Activated naive CD4-positive, alpha-beta T cell treated with anti-CD3 and anti-CD28 coated beads, Interleukin-2, amount 50 U/mL, for 72 hours (primary cell): Measurements from ENCODE around the gene ZFP36L2. TPM values are rescaled to one million over a fixed set of nuclear protein-coding genes. Genes with fewer than 3 reads are reported as not detected.

ENCODE experiments used
- ATAC-seq, 2 donors: fragments of 150-1000 bp; cut with Tn5 transposase; 2 replicates each; pipeline ENCODE4 v1.10.0; 2021; ENCODE audit warnings: mild to moderate bottlenecking in 2 of 2, moderate library complexity in 2 of 2
- DNase-seq, 2 donors: peaks; one replicate each; pipeline ENCODE4 v3.0.0; 2021 to 2022; ENCODE audit warnings: low spot score in 2 of 2
- H3K27ac Mint-ChIP-seq, 2 donors: one replicate each; pipeline ENCODE4 v1.8.0; 2022; ENCODE audit warnings: mild to moderate bottlenecking in 2 of 2, mixed read lengths in 2 of 2
- H3K36me3 Mint-ChIP-seq, 2 donors: one replicate each; pipeline ENCODE4 v1.8.0; 2022; ENCODE audit warnings: mixed read lengths in 2 of 2
- H3K9me3 Mint-ChIP-seq, 2 donors: one replicate each; pipeline ENCODE4 v1.8.0; 2022; ENCODE audit warnings: mixed read lengths in 2 of 2
- total RNA-seq, 2 donors: library from RNA; stranded (reverse); gene quantifications; one replicate each; pipeline ENCODE4 v1.2.3, GENCODE V29; 2022

Gene ZFP36L2
- total RNA-seq, 2 donors from 2014 or later: 27.3 to 70.4 TPM

DNA sequence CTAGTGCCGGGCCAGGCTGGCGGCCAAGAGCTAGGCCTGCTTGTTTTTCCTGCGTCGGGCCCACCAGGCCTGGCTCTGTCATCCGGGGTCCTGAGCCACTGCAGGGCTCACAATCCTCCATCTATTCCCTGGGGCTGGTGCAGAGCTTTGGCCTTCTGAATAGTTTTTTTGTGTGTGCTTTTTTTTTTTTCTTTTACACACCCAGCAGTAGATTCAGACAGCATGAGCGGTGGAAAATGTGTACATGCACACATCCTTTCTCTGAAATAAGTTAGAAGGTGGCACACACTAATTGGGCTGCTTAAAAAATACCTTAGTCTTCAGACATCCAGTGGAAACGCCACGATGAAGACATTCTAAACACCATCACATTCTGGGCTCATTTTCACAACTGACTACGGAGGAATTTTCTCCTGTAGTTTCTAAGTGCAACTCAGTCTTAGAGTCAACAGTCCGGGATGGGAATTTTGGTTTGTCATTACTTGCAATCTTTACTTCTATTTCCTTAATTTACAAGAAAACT, 6.1 kb downstream of the ZFP36L2 start:
- no peak for DNase-seq
- H3K27ac Mint-ChIP-seq: peak overlapping the region; percentile 91 to 99
- H3K9me3 Mint-ChIP-seq: no peaks in the 10 kb centered on the region
- ATAC-seq: peak in 1 of 2 donors; percentile 23
- peaks cover 27 to 34% of the 10 kb centered on the region in 2 donors for H3K36me3 Mint-ChIP-seq

DNA sequence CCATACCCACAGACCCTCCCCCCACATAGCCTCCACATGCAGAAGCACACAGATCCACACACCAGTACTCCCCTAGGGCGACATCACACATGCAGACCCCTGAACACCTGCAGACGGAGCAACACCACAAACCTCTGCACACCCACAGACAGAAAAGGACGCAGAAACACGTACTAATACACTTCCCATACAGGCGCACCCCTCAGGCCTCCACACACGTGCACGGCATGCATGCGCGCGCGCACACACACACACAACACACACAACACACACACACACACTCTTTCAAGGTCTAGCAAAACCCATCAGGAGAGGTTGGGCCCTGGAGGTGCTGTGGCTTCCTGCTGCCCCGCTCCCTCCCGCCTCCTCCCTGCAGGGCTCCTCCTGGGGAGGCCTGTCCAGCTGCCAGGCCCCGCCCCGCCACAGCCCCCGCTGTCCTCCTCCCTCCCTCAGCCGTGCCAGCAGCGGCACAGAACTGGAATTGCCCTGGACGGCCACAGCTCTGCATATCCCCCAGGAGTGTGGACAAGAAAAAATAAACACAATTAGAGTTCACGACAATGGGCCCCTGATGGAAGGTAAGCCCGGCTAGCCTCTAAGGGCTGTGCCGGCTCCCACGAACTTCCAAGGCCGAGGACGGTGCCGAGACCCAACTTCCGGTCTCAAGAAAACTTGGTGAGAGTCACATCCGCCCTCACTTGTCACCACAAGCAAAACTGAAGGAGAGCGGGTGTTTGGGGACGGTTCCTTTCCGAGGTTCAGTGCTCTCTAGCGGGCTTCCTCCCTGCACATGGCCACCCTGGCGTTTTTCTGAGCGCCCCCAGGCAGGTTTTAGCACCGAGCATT, 6.8 kb downstream of the ZFP36L2 start:
- DNase-seq (peak; percentile 71 to 85), ATAC-seq (peak; percentile 61 to 75)
- Mint-ChIP-seq H3K9me3 (no peaks in the 10 kb centered on the region), H3K36me3 (peaks cover 27 to 34% of the 10 kb centered on the region in 2 donors), H3K27ac (peak overlapping the region; percentile 91 to 99)

DNA sequence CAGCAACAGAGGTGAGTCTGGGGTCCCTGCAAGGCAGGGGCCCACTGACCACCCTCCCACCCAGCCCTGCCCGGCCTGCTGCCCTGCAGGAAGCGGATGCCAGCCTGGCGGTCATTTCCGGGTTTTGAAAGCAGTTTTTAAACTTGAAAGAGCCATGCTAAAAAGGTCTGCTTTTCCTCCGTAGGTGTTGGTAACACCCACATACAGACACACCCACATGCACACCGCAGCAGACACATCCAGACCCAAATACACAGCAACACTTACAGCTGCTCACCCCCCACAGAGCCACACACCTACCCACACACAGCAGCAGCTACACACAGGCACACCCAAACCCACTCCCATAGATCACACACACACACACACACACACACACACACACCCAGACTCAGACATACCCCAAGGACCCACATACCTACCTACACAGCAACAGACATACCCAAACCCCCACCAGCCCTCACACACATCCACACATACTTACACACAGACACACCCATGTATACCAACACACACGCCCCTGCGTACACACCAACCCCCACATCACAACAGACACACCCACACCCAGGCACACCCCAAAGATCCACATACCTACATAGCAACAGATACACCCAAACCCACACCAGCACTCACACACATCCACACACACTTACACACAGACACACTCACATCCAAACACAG, 7.6 kb downstream of the ZFP36L2 start:
- Mint-ChIP-seq H3K9me3 (no peaks in the 10 kb centered on the region), H3K27ac (peak overlapping the region; percentile 91 to 99), H3K36me3 (peaks cover 20 to 27% of the 10 kb centered on the region in 2 donors)
- peak in 1 of 2 donors; percentile 44 for DNase-seq
- peak; percentile 35 to 41 for ATAC-seq

DNA sequence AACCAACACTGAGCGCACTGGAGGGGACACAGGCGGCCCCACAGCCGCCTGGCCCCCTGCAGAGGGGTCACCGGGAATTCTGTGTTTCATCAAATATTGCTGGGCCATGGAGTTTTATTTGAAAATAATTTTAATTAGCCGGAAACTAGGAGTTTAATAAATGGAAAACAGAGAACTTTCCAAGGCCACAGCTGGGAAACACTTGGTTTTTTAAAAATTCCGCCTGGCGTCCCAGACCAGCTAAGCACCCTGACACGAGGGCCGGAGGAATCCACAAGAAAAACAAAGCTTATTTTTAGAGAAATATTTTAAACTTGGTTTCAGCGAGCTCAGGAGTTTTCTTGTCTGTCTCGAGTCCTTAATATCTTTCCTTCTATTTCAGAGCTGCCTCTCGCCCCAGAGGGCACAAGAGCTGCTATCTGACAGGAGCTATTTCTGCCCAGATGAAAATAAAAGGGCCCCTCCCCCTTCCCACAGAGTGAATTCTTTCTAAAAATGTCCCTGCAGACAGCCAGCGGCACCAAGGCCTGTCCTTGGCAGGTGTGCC, 8.2 kb downstream of the ZFP36L2 start:
- ATAC-seq: no peak
- Mint-ChIP-seq H3K9me3 (no peaks in the 10 kb centered on the region), H3K36me3 (peaks cover 15 to 21% of the 10 kb centered on the region in 2 donors)

DNA sequence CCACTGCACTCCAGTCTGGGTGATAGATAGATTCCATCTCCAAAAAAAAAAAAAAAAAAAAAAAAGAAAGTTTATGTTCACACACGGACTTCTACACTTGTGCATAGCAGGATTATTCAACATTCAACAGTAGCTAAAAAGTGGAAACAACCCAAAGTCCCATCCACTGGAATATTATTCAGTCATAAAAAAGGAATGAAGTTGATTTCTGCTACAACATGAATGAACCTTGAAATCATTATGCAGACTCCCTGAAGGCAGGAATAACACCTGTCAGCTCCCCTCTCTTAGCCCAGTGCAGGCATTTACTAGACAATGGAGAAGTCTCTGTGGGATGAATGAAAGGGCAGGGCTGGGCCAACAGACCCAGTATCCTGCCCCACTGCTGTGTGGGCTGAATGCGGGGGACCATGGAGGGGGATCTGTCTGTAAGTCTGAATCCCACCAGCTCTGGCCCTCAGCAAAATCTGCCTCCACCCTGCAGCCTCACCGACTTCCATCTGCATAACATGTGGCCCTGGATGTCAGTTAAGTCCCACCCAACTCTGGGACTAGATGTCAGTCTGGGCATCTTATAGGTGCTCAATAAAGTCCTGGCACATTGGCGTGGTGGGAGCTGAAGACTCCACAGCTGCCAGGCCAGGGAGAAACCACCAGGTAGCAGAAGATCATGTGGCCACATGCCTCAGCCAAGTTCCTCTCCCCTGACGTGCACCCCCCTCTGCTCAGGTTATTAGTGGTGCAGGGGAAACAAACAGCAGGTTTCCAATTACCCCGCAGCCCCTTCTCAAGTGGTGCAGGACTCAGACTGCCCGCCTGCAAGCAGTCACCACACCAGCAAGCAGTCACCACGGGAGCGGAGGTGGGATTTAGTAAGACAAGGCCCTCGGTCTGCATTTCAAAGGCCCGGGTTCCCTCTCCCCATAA, 8.9 kb downstream of the ZFP36L2 start:
- H3K36me3 Mint-ChIP-seq: peaks cover 10 to 15% of the 10 kb centered on the region in 2 donors

More for the DNA sequence above, 8.2 kb downstream of the ZFP36L2 start:
- no peak for DNase-seq
- peak overlapping the region in 1 of 2 donors; percentile 91 for H3K27ac Mint-ChIP-seq

DNA sequence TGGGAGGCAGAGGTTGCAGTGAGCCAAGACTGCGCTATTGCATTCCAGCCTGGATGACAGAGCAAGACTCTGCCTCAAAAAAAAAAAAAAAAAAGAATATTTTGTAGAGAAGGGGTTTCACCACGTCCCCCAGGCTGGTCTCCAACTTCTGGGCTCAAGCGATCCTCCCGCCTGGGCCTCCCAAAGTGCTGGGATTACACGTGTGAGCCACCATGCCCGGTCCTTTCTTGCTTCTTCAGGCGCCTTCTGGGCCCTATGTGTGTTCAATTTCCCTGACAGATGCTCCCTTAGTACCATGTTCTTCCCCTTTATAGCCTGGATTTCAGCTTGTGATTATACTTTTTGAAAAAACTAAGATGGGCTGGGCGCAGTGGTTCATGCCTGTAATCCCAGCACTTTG, 9.8 kb downstream of the ZFP36L2 start:
- no peak for DNase-seq
- H3K27ac Mint-ChIP-seq: no peak overlapping the region
- no peak for ATAC-seq
- no peaks in the 10 kb centered on the region for H3K9me3 Mint-ChIP-seq
- H3K36me3 Mint-ChIP-seq: peaks cover 1 to 7% of the 10 kb centered on the region in 2 donors

More for the DNA sequence above, 8.9 kb downstream of the ZFP36L2 start:
- H3K9me3 Mint-ChIP-seq: no peaks in the 10 kb centered on the region
- peak overlapping the region in 1 of 2 donors; percentile 91 for H3K27ac Mint-ChIP-seq
- DNase-seq (no peak), ATAC-seq (no peak)

DNA sequence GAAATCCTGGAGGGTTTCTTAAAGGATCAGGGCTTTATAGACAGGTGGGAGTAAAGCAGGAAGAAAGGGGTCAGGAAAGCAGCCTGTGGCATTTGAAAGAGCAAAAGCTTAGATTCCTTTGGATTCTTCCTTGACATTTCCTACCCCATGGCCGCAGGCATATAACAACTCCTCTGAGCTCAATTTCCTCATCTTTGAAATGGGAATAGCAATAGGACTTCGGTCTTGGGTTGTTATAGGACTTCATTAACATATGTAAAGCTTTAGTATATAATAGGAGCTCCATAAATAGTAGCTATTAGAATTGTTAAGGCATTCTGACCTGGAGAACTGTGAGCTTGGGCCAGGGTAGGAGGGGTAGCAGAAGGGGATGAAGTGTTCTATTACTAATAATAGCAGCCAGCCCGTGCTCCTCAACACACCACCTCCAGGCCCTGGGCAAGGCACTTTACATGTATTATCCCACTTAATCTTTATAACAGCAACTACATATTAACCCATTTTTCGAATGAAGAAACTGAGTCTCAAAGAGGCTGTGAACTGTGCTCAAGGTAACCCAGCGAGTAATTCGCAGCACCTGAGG, 10.6 kb downstream of the ZFP36L2 start:
- DNase-seq (no peak), ATAC-seq (no peak)
- Mint-ChIP-seq H3K9me3 (no peaks in the 10 kb centered on the region), H3K27ac (no peak overlapping the region), H3K36me3 (no peaks in the 10 kb centered on the region)

DNA sequence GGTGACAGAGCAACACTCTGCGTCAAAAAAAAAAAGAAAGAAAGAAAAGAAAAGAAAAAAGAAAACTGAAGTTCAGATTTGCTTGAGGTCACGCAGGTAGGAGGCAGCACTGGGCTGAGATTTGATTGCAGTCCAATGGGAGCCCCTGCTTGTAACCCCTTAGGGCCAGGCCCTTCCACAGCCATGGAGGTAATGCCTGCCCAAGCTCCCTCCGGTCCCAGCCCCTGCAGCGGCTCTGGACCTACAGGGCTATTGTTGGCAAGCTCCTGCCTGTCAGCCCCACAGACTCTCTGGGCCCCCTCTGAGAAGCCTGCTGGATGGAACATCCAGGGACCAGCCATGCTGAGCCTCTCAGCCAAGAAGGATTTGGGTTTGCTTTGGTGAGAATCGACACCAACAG, 12.2 kb downstream of the ZFP36L2 start:
- Mint-ChIP-seq H3K9me3 (no peaks in the 10 kb centered on the region), H3K27ac (no peak overlapping the region), H3K36me3 (no peaks in the 10 kb centered on the region)
- DNase-seq: no peak
- peak in 1 of 2 donors; percentile 9 for ATAC-seq

DNA sequence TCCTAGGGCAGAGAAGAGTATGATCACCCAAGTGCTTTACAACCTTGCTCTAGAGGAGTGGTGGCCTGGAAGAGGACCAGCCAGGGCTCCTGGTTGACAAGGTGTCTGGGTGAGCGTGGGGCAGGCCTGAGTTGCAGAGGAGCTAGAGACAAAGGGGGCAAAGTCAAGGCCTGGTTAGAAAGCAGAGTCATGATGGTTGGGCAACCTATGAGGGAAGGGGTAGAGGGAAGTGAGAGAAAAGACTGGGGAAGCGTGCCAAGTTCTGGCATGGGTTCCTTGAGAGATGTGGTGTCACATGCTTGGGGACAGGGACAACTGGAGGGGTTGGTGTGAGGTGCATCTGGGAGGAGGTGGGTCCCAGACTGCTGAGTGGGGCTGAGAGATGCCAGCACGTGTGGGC, 13.5 kb downstream of the ZFP36L2 start:
- Mint-ChIP-seq H3K27ac (no peak overlapping the region), H3K9me3 (no peaks in the 10 kb centered on the region), H3K36me3 (no peaks in the 10 kb centered on the region)
- no peak for ATAC-seq
- no peak for DNase-seq

DNA sequence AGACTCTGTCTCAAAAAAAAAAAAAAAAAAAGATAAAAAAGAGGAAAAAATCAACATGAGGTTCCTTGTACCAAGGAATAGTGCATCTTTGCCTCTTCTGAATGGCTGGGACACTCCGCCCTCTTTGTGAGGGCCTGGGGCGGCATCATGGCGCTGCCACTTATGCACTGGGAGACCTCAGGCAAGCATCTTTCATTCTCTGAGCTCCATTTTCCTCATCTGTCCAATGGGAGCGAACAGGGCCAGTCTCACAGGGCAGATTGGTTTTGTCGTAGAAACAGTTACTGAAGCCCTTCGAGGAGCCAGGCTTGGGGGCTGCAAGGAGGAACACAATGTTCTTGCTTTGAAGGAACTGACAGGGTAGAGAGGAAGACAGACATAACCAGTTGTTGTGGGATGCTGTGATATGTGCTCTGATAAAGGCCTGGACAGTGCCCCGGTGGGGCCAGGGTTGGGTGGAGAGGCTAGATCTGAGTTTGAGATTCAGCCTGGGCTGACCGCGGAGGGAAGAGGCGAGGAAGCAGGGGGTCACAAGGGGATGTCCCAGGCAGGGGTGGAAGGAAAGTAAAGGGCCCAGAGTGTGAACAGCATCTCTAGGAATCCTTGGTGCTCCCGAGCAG, 14.1 kb downstream of the ZFP36L2 start:
- no peaks in the 10 kb centered on the region for H3K9me3 Mint-ChIP-seq
- no peaks in the 10 kb centered on the region for H3K36me3 Mint-ChIP-seq
- H3K27ac Mint-ChIP-seq: peak overlapping the region in 1 of 2 donors; percentile 58
- ATAC-seq (no peak), DNase-seq (no peak)

DNA sequence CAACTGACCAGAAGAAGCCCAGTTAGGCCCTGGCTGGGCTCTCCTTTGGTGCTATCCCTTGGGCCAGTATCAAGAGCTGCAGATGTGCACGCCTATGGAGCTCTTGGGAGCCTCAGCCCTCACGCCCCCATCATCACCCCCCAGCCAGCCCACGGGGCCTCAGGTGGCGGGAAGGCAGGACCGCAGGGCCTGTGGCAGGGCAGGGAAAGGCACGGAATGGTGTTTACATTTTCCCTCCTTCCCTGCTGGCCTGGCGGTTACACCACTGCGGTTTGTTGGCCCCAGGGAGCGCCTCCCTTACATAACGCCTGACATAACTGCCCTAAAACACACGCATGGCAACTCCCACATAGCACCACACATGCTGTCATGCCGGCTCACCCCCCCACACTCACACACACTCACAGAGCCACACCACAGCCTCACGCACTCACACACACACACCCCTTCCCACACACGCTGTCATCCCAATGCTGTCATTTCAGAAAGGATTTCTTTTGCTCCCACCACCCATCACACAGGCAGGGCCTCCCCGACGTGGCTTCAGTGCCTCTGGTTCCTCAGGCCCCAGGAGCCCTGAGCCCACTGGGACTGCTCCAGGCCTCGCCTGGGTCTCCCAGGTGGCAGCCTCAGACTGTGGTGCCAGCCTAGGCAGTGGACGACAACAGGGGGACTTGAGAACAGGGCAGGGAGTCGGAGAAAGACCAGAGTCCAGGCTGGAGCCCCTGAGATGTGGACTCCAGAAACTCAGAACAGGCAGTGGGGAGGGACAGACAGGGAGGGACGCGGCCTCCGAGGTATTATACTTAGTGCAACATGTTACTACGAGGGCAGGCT, 15.7 kb downstream of the ZFP36L2 start:
- Mint-ChIP-seq H3K27ac (no peak overlapping the region), H3K9me3 (no peaks in the 10 kb centered on the region), H3K36me3 (no peaks in the 10 kb centered on the region)
- ATAC-seq (peak; percentile 57 to 71), DNase-seq (no peak)

DNA sequence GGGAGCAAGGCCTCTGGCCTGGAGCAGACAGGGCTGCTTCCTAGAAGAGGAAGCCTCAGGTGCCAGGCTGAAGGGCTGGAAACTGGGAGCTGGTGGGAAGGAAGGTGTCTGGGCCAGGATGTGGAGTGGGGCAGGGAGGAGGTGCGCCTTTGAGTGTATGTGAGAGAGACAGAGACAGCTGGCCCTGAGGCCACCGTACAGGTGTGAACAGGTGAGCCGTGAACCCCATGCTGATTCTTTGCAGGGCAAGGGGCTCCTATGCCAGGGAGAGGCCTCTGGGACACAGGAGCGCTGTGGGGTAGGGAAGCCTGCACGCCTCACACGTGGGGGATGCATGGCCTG, 16.3 kb downstream of the ZFP36L2 start:
- no peak for ATAC-seq
- no peak overlapping the region for H3K27ac Mint-ChIP-seq
- H3K9me3 Mint-ChIP-seq: no peaks in the 10 kb centered on the region
- DNase-seq: no peak
- H3K36me3 Mint-ChIP-seq: no peaks in the 10 kb centered on the region

DNA sequence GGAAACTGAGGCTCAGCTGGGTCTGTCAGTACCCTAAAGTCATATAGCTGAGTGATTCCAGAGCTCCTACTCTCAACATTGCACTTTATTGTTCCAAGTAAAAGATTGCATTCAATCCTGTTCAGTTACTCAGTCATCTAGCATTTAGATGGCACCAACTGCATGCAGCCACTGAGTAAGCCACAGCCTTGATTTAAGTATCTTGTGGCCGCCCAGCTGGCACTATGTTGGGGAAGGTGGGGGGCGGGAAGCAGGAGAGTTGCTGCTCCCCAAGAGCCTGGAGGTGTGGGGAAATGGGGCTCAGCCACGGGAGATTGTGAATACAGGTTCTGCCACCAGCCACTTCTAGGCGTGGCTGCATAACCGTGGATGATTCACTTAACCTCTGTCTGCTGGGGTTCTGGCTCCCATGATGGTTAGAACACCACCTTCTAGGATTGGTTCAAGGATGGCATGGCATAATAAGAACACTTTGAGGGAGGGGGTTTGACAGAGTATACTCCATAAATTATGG, 17.1 kb downstream of the ZFP36L2 start:
- no peaks in the 10 kb centered on the region for H3K9me3 Mint-ChIP-seq
- ATAC-seq (no peak), DNase-seq (no peak)
- no peaks in the 10 kb centered on the region for H3K36me3 Mint-ChIP-seq
- H3K27ac Mint-ChIP-seq: no peak overlapping the region

DNA sequence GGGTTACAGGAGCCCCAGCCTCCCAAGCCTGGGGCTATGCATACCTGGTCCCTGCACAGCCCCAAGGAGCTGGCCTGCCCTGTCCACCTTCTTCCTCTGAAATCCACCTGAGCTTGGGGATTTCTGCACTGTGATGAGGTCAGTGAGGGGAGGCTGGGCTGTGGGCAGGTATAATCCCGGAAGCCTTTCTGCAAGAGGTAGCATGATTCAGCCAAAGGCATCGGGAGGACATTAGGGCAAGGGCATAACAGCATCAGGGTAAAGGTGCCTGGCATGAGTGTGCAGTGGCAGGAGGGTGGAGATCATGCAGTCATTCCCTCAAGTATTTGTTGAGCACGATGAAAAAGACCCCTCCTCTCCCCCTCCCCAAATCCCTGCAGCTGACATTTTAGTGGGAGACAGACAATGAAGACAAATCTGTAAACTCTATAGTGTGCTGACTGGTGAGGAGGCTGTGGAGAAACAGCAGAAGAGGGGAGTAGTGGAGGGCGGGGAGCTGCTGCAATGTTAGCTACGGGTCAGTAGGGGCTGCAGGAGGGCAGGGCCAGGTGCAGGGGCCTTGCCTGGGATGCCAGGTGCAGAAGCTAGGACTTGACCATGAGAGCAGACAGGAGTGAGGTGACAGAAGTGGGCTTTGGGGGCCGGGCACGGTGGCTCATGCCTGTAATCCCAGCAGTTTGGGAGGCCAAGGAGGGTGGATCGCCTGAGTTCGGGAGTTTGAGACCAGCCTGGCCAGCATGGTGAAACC, 18.7 kb downstream of the ZFP36L2 start:
- DNase-seq: no peak
- H3K27ac Mint-ChIP-seq: peak overlapping the region in 1 of 2 donors; percentile 65
- no peaks in the 10 kb centered on the region for H3K36me3 Mint-ChIP-seq
- no peak for ATAC-seq
- no peaks in the 10 kb centered on the region for H3K9me3 Mint-ChIP-seq
